HepG2 (cell line): ENCODE data around the gene TAF1C. TPM values are rescaled to one million over a fixed set of nuclear protein-coding genes. Genes with fewer than 3 reads are reported as not detected.

Experiments used
- CC2D1A ChIP-seq: sonication (generic); formaldehyde crosslinking; IDR thresholded peaks from 2 replicates; pipeline ENCODE4 v1.8.1; 2023; ENCODE audit warnings: mild to moderate bottlenecking, missing genetic modification reagents
- CEBPG ChIP-seq: IDR thresholded peaks from 2 replicates; pipeline ENCODE4 v1.6.1; 2016
- HOXA7 ChIP-seq: sonication (generic); formaldehyde crosslinking; IDR thresholded peaks from 2 replicates; pipeline ENCODE4 v1.8.1; 2022; ENCODE audit warnings: mild to moderate bottlenecking, missing genetic modification reagents, moderate library complexity
- PAWR ChIP-seq: sonication (generic); formaldehyde crosslinking; IDR thresholded peaks from 2 replicates; pipeline ENCODE4 v1.4.0; 2020; ENCODE audit warnings: missing genetic modification reagents, mild to moderate bottlenecking, borderline replicate concordance
- PRPF4 ChIP-seq: fragments of 200-400 bp; formaldehyde crosslinking; IDR thresholded peaks from 2 replicates; pipeline ENCODE4 v1.6.1; 2016; ENCODE audit warnings: low read length, low read depth; ENCODE audit not compliant: poor library complexity, severe bottlenecking
- RAD51 ChIP-seq: fragments of 450-650 bp; IDR thresholded peaks from 2 replicates; pipeline ENCODE4 v1.6.1; 2016; ENCODE audit warnings: borderline replicate concordance
- ZBTB7B ChIP-seq: sonication (generic); formaldehyde crosslinking; IDR thresholded peaks from 2 replicates; pipeline ENCODE4 v1.4.0; 2020; ENCODE audit warnings: missing genetic modification reagents
- ZNF337 ChIP-seq: sonication (generic); formaldehyde crosslinking; IDR thresholded peaks from 2 replicates; pipeline ENCODE4 v1.5.1; 2020; ENCODE audit warnings: missing genetic modification reagents, low read depth, mild to moderate bottlenecking, borderline replicate concordance
- ZNF510 ChIP-seq: sonication (generic); formaldehyde crosslinking; IDR thresholded peaks from 2 replicates; pipeline ENCODE4 v1.4.0; 2020; ENCODE audit warnings: low read depth, mild to moderate bottlenecking, missing genetic modification reagents
- ZNF546 ChIP-seq: sonication (generic); formaldehyde crosslinking; conservative IDR thresholded peaks from 2 replicates; pipeline ENCODE4 v1.8.1; 2023; ENCODE audit warnings: mild to moderate bottlenecking, missing genetic modification reagents
- ZNF619 ChIP-seq: sonication (generic); formaldehyde crosslinking; IDR thresholded peaks from 2 replicates; pipeline ENCODE4 v1.4.0; 2020; ENCODE audit warnings: mild to moderate bottlenecking, missing genetic modification reagents
- ZNF670 ChIP-seq: sonication (generic); formaldehyde crosslinking; IDR thresholded peaks from 2 replicates; pipeline ENCODE4 v1.8.0; 2022; ENCODE audit warnings: mild to moderate bottlenecking, missing genetic modification reagents, borderline replicate concordance
- ZNF7 ChIP-seq: IDR thresholded peaks from 2 replicates; pipeline ENCODE4 v1.6.1; 2016; ENCODE audit warnings: missing biosample characterization, missing genetic modification reagents
- ZNF777 ChIP-seq: sonication (generic); formaldehyde crosslinking; IDR thresholded peaks from 2 replicates; pipeline ENCODE4 v1.4.0; 2020; ENCODE audit warnings: missing genetic modification reagents
- ZNF790 ChIP-seq: sonication (generic); formaldehyde crosslinking; IDR thresholded peaks from 2 replicates; pipeline ENCODE4 v1.8.0; 2022; ENCODE audit warnings: missing genetic modification reagents, mild to moderate bottlenecking, borderline replicate concordance
- ZNF792 ChIP-seq: IDR thresholded peaks from 2 replicates; pipeline ENCODE4 v1.6.1; 2016
- ZSCAN25 ChIP-seq: sonication (generic); formaldehyde crosslinking; IDR thresholded peaks from 2 replicates; pipeline ENCODE4 v1.8.0; 2022; ENCODE audit warnings: mild to moderate bottlenecking, missing genetic modification reagents
- polyA plus RNA-seq, 8 experiments: library from polyadenylated mRNA; depleted of rRNA in 3 of 8; stranded (reverse) in 7 of 8; unstranded in 1 of 8; fragments of >200 nt; fragmentation: Illumina TruSeq in 4 of 8; extraction: Trizol in 4 of 8; gene quantifications; 2 replicates each; pipeline versions ENCODE4 v1.2.1 to v1.2.3, GENCODE V29; 2011 to 2016; ENCODE audit warnings: low read depth in 4 of 8, missing spikeins in 1 of 8, mixed read lengths in 1 of 8; ENCODE audit not compliant: insufficient read depth in 1 of 8
- total RNA-seq, 5 experiments: library from RNA; depleted of rRNA; stranded (reverse); fragments of >200 nt; fragmentation: Illumina TruSeq; extraction: Trizol; gene quantifications; 2 replicates each; pipeline ENCODE4 v1.2.3, GENCODE V29; 2016; ENCODE audit warnings: low read depth in 1 of 5
- TF ChIP-seq, protein P1 (sequence below): sonication (generic); formaldehyde crosslinking; IDR thresholded peaks from 2 replicates; pipeline ENCODE4 v1.5.0; 2020; ENCODE audit warnings: missing genetic modification reagents, mild to moderate bottlenecking, borderline replicate concordance
- TF ChIP-seq, protein P2 (sequence below): sonication (generic); formaldehyde crosslinking; IDR thresholded peaks from 2 replicates; pipeline ENCODE4 v1.4.0; 2020; ENCODE audit warnings: mild to moderate bottlenecking, missing genetic modification reagents
- TF ChIP-seq, protein P3 (sequence below): IDR thresholded peaks from 2 replicates; pipeline ENCODE4 v1.6.1; 2018; ENCODE audit warnings: missing genetic modification reagents, mild to moderate bottlenecking, missing compliant biosample characterization
- TF ChIP-seq, protein P4 (sequence below): sonication (generic); formaldehyde crosslinking; IDR thresholded peaks from 2 replicates; pipeline ENCODE4 v1.4.0; 2020; ENCODE audit warnings: missing genetic modification reagents, mild to moderate bottlenecking, borderline replicate concordance
- TF ChIP-seq, protein P5 (sequence below): sonication (generic); formaldehyde crosslinking; IDR thresholded peaks from 2 replicates; pipeline ENCODE4 v1.5.1; 2020; ENCODE audit warnings: missing genetic modification reagents, mild to moderate bottlenecking, borderline replicate concordance
- TF ChIP-seq, protein P6 (sequence below): sonication (generic); formaldehyde crosslinking; IDR thresholded peaks from 2 replicates; pipeline ENCODE4 v1.4.0; 2020; ENCODE audit warnings: mild to moderate bottlenecking, missing genetic modification reagents

TAF1C gene
- total and polyA plus RNA-seq, 2 of the 13 experiments (the other 11 are each of a cell fraction or from before 2014, with no cell fraction given): 15.6 to 20.8 TPM

DNA sequence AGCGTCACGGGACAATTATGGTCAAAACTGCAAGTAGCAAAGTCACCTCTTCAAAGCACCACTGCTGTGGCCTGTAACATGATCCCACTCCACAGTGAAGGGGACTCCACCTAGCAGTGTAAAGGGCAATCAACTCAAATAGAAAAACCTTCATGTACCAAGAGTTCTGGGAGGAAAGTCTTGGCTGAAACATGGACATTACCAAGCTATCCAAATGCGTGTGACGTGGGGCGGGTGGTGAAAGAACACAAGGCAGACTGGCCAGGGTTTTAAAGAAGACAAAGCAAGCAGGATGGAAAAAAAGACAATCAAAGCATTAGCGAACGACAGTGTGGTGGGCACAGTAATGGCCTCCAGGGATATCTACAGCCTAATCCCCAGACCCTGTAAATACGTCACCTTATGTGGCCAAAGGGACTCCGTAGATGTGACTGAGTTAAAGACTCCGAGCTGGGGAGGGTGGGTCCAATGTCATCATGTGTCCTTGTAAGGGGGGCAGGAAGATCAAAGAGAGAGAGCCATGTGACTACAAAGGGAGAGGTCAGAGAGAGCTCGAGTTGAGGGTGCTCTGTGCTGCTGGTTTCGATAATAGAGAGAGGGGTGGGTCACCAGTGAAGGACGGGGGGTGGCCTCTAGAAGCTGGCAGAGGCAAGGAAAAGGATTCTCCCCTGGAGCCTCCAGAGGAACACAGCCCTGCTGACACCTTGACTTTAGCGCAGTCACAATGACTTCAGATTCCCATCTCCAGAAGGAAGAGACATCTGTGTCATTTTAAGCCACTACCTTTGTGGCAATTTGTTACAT is 47.8 kb downstream of the TAF1C start (continued):
- TF ChIP-seq ZNF670 (CRISPR knock-in tag): no peak
- no peak for TF ChIP-seq ZNF790 (CRISPR knock-in tag)
- TF ChIP-seq ZNF337 (CRISPR knock-in tag): peak; percentile 65; the same call in 1 of the 2 replicates
- TF ChIP-seq ZNF546: no peak
- TF ChIP-seq, protein P1, sequence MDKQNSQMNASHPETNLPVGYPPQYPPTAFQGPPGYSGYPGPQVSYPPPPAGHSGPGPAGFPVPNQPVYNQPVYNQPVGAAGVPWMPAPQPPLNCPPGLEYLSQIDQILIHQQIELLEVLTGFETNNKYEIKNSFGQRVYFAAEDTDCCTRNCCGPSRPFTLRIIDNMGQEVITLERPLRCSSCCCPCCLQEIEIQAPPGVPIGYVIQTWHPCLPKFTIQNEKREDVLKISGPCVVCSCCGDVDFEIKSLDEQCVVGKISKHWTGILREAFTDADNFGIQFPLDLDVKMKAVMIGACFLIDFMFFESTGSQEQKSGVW: no peak
- TF ChIP-seq, protein P2, sequence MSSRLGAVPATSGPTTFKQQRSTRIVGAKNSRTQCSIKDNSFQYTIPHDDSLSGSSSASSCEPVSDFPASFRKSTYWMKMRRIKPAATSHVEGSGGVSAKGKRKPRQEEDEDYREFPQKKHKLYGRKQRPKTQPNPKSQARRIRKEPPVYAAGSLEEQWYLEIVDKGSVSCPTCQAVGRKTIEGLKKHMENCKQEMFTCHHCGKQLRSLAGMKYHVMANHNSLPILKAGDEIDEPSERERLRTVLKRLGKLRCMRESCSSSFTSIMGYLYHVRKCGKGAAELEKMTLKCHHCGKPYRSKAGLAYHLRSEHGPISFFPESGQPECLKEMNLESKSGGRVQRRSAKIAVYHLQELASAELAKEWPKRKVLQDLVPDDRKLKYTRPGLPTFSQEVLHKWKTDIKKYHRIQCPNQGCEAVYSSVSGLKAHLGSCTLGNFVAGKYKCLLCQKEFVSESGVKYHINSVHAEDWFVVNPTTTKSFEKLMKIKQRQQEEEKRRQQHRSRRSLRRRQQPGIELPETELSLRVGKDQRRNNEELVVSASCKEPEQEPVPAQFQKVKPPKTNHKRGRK (CRISPR knock-in tag): no peak
- TF ChIP-seq, protein P3, sequence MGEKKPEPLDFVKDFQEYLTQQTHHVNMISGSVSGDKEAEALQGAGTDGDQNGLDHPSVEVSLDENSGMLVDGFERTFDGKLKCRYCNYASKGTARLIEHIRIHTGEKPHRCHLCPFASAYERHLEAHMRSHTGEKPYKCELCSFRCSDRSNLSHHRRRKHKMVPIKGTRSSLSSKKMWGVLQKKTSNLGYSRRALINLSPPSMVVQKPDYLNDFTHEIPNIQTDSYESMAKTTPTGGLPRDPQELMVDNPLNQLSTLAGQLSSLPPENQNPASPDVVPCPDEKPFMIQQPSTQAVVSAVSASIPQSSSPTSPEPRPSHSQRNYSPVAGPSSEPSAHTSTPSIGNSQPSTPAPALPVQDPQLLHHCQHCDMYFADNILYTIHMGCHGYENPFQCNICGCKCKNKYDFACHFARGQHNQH (CRISPR knock-in tag): peak; percentile 79
- 0 out of 2 replicates have a peak, but pooled peaks have one; percentile 37 for TF ChIP-seq CEBPG
- no peak for TF ChIP-seq CC2D1A (CRISPR knock-in tag)
- TF ChIP-seq ZNF510 (CRISPR knock-in tag): no peak; the same call in 1 of the 2 replicates
- TF ChIP-seq RAD51: peak; percentile 68
- TF ChIP-seq ZNF7: peak; percentile 47; the same call in 1 of the 2 replicates
- peak; percentile 90 for TF ChIP-seq ZBTB7B
- TF ChIP-seq, protein P4, sequence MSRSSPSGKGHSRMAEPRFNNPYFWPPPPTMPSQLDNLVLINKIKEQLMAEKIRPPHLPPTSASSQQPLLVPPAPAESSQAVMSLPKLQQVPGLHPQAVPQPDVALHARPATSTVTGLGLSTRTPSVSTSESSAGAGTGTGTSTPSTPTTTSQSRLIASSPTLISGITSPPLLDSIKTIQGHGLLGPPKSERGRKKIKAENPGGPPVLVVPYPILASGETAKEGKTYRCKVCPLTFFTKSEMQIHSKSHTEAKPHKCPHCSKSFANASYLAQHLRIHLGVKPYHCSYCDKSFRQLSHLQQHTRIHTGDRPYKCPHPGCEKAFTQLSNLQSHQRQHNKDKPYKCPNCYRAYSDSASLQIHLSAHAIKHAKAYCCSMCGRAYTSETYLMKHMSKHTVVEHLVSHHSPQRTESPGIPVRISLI: no peak
- peak; percentile 15; the same call in 1 of the 2 replicates for TF ChIP-seq ZNF792 (CRISPR knock-in tag)
- TF ChIP-seq HOXA7 (CRISPR knock-in tag): no peak
- TF ChIP-seq PRPF4: no peak
- 0 out of 2 replicates have a peak, but pooled peaks have one; percentile 51 for TF ChIP-seq ZSCAN25 (CRISPR knock-in tag)
- TF ChIP-seq ZNF619: peak; percentile 53; the same call in 1 of the 2 replicates
- TF ChIP-seq, protein P5, sequence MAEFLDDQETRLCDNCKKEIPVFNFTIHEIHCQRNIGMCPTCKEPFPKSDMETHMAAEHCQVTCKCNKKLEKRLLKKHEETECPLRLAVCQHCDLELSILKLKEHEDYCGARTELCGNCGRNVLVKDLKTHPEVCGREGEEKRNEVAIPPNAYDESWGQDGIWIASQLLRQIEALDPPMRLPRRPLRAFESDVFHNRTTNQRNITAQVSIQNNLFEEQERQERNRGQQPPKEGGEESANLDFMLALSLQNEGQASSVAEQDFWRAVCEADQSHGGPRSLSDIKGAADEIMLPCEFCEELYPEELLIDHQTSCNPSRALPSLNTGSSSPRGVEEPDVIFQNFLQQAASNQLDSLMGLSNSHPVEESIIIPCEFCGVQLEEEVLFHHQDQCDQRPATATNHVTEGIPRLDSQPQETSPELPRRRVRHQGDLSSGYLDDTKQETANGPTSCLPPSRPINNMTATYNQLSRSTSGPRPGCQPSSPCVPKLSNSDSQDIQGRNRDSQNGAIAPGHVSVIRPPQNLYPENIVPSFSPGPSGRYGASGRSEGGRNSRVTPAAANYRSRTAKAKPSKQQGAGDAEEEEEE (CRISPR knock-in tag): no peak
- no peak for TF ChIP-seq PAWR (CRISPR knock-in tag)
- TF ChIP-seq, protein P6, sequence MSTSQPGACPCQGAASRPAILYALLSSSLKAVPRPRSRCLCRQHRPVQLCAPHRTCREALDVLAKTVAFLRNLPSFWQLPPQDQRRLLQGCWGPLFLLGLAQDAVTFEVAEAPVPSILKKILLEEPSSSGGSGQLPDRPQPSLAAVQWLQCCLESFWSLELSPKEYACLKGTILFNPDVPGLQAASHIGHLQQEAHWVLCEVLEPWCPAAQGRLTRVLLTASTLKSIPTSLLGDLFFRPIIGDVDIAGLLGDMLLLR (CRISPR knock-in tag): no peak
- no peak for TF ChIP-seq ZNF777 (CRISPR knock-in tag)
